ENCODE measurements around the gene DCLK1.
"Not testable (repeated sequence)": the region's sequence is repeated elsewhere in the genome, so short reads cannot be mapped to it uniquely, and the experiment has no call there.

Gene DCLK1

DNA sequence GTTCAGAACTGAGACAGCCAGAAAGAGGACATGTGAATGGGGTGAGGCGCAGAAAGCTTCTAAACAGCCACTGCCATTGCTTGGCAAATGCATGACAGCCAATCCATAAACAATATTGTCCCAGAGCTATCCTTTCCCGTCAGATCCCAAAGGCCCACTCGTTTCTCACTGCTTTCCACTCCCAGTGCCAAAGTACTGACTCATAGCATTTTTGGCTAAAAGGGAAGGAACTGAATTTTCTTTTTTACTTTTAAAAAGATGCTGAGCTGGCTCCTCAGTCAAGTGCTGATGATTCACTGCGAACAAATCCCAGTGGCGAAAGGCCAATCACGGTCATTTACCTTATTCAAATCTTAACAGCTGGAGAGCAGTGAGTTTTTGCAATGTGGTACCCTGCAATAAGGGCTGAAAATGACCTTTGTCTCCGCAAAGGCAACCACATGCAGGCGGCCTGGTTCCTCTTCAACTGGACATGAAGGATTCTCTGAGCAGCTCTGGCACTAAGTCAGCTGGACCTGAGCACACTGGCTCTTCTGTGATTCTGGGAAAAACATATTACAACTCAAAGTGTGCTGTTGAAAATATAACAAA is 151.7 kb downstream of the DCLK1 start:
- no peak for DNase-seq

- DNase-seq: peak; percentile 29
These were observed 152.4 kb downstream of the DCLK1 start for GRCh38 chr13:35978607-35979316.

DNA sequence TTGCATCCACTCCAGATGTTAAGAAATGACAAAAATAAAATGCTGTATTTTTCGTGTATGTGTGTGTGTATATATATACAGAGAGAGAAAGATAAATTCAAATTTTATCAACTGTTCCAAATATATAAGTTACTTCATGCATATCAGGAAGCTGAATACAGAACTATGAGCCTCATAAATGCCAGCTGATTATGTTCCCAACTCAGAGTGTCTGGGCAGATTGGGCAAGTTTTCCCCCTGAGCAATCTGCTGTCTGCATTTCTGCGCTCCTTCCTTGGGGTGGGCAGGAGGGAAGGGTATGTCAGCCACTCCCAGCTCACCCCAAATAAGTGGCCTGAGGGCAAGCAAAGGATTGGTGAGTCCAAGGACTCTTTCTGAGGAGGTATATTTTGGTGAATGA is 154.1 kb downstream of the DCLK1 start:
- DNase-seq: no peak

DNA sequence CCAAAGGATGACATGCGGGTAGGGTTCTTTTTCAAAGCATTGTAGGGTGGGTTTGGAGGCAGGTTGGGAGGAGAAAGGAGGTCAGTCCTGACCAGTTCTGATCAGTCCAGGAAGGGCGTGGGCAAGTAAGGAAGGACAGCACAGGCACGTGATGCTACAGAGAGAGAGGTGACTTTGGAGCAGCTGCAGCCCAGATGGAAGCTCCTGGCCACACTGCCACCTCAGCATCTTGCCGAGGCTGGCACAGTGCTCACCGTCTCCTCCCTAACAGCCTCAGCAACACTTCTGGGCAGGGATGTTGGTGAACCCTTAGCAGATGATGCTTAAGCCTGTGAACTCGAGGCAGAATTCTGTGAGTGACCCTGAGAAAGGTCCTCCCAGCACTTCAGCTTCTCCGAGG is 155.1 kb downstream of the DCLK1 start:
- DNase-seq: no peak

GRCh38 chr13:35966951-35967350 is 164.2 kb downstream of the DCLK1 start:
- DNase-seq: not testable (repeated sequence)

DNA sequence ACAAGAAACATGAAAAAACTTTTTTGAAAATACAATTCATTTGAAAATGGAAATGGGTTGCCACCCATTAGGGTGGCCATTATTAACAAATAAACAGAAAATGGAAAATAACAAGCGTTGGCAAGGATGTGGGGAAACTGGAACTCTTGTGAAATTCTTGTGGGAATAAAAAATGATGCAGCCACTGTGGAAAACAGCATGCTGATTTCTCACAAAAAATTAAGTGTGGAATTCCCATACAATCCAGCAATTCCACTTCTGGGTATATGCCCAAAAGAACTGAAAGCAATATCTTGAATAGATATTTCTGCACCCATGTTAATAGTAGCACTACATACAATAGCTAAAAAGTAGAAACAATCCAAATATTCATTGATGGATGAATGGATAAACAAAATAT is 165.2 kb downstream of the DCLK1 start:
- no peak for DNase-seq

DNA sequence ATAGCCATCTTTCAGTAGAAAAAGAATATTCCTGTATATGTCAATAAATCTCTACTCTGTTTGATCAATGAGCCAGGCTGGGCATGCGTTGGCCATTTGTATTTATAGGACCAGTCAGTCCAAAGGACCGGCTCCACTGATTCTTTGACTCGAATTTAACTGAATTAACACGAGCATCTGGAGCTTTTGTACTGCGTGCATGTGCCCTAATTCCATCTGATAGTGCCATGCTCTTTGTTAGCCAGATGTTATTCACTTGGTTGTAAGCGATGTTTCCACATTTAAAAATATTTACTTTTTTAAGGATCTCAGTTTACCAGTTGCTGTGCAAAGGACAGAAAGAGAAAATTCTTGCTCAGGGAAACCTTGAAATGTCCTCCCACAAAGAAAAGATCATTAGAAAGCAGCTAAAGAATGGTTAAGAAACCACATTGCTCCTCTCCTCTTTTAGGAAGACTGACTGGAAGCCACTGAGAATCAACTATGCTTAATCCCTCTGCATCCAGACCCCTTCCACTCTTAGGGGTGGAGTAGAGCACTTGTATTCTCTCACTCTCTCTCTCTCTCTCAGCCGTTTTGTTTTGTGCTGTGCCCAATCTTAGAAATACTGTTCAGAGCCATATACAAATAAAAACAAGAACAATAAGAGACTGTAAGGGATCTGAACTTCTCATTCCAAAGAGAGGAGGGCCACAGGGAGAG is 165.8 kb downstream of the DCLK1 start:
- no peak for DNase-seq

DNA sequence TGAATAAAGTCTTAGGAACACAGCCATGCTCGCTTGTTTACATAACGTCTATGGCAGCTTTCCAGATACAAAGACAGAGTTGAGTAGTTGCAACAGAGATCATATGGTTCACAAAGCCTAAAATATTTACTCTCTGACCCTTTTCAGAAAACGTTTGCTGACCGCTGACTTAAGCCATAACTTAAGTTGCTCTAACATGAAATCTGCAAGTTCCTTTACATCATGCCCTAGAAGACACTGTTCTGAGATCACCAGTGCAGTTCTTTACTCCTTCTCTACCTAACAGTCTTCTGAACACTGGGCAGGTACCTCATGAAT is 166.4 kb downstream of the DCLK1 start:
- no peak for DNase-seq

DNA sequence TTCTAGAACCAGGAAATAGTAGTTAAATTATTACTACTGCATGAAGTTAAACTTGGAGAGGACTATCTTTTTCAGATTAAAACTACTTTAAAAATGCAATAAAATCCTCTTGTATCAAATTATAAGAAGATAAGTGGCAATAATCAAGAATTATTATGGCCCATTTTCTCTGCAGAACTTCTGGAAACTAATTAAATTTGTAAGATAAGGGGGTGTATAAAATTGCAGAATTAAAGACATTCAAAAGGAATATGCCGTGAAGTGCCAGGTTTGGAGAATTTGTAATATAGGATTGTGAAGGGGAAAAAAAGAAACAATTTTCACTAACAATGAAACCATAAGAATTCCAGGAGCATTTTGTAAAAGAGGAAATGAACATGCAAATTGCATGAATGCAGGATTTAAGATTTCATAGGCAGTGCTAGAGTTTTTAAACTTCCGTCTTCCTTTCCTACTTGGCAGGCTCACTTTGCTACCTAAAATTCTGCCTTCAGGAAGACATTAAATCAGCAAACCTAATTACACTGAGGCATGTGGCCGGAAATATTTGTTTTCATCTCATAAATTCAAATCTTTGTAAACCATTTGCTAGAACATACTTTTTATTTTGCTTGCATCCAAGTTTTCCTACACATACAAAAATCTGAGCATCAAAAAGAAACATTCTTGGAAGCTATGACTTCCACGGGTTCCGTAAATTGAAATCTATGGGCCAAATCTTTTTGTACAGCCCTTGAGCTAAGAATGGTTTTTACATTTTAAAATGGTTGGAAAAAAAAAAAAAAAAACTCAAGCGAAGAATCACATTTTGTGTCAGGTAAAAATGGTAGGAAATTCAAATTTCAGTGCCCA is 166.9 kb downstream of the DCLK1 start:
- DNase-seq: no peak

DNA sequence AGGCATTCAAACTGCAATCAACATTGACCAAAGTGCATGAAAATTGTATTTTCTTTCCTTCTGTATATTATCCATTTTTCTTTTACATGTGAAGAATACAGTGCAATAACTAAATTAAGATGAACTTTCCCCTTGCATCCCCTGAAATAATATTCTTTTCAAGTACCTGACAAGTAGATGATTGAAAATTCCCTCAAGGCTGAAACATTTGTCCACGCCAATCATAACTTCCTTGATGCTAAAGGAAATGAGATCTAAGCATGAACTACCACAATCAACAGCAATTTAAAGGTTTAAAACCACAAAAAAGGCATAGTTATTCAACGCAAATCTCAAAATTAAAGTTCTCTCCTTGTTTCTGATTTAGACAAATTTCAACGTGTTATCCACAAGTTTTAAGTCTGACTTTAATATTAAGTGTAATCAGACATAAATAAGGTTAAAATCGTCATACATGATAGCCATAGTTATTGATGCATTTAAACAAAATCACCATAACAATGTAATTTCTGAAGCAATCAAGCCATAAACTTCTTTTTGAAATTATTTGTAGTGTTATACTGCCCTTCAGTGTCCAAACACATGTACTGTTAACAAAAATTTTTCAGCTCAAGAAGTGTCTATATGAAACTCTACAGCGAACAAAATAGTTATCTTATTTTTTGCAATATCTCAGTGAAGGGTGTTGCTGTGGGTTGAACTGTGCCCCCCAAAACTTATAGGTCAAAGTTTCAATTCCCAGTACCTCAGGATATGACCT is 169.5 kb downstream of the DCLK1 start:
- no peak for DNase-seq

GRCh38 chr13:35961002-35961401 is 170.2 kb downstream of the DCLK1 start:
- DNase-seq: no peak

GRCh38 chr13:35957996-35958395 is 173.2 kb downstream of the DCLK1 start:
- DNase-seq: no peak

DNA sequence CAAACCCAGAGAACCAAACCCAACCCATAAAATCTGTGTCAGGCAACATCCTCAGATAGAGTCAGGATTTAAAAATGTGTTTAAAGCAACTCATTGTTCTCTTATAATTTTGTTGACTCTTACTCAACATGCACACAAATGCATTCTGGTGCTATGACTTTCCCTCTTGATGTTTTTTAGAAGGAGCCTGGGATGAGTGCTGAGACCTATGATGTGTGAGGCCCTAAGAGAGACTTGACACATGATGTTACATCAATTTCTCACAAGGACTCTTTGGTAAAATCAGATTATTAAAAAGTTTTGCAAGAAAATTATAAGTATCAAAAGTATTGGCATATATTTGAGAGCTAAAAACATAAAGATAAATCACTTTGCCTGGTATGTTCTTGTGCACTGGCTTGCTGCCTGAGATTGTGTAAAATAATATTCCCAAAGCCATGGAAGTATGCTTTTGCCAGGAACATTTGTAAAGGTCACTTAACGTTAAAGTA is 173.9 kb downstream of the DCLK1 start:
- no peak for DNase-seq

DNA sequence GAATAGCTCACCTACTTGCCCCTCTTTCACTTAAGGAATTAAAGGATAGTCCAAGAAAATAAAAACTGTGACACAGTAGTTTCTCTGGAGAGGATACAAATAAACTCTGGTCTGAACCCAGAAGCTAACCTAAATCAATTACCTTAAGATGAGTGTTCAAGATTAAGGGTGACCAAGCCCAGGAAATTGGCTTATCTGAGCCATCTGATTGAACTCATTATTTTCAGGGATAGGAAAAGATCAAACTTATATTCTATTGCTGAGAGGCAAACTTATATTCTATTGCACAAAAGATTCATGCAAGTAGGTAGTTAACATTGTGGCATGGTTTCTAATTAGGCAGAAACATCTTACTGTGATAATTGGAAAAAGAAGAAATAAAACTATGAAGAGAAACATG is 175.1 kb downstream of the DCLK1 start:
- DNase-seq: no peak

GRCh38 chr13:35954207-35954560 is 177.0 kb downstream of the DCLK1 start:
- DNase-seq: no peak

DNA sequence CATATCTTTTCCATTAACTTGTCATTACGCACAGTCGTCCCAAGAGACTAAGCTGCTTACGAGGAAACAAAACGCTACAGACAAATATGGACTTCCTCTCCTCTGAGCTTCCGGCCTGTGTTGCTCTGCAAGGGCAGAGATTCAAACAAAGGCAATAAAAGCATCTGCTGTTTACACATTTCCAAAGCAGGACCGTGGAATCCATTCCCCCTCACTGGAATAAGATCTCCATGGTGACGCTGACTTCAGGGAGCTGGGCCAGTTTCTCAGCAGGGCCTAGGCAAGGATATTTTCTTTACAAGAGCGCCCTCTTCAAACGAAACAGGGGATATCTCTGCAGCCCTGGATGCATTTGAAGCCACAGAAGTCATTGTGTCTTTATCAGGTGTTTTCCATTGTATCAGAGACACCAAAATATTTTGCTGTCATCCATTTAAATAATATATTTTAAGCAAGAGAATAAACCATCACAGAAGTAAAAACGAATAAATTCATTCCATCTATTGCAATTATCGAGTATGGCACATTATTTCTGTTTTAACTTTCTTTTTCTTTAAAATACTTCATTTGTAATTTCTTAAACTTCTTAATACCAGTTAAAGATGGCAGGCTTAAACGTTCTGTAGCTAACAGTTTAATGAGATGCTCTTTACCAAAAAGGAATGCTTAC is 177.5 kb downstream of the DCLK1 start:
- DNase-seq: peak; percentile 53

DNA sequence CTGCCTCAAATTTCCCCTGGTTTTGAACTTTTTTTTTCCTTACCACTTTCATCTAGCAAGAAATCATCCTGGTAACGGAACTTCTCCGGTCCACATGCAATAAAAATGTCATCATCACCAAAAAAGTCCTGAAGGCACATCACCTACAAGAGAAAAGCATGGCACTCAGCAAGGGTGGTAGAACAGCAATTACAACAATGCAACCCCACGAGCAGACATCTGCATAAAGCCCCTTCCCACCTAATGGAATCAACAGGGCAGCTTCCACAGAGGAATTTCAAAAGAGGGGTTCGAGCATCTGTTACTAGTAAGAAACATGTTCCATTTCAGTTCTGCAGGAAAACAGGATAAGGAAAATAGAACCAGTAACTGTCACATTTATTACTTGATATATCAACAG is 183.9 kb downstream of the DCLK1 start:
- no peak for DNase-seq

DNA sequence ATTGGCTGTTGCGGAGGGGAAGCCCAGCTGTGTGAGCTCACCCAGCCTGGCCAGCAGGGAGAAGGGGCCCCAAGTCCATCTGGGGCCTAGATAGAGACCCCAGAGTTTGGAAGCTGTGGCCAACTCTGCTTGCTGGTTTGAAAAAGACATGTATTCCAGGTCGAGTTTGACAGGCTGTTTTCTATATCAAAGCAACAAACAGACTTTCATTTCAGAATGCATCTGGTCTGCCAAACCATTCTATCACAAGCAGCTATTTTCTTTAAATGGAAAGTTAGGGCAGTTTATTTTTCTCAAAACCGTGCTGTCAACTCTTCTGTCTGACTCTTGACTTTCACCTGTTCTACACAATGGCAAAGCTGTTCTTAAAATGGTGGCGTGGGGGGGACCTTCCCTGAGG is 185.8 kb downstream of the DCLK1 start:
- no peak for DNase-seq

- DNase-seq: no peak
These were observed 189.8 kb downstream of the DCLK1 start for GRCh38 chr13:35941374-35941773.

DNA sequence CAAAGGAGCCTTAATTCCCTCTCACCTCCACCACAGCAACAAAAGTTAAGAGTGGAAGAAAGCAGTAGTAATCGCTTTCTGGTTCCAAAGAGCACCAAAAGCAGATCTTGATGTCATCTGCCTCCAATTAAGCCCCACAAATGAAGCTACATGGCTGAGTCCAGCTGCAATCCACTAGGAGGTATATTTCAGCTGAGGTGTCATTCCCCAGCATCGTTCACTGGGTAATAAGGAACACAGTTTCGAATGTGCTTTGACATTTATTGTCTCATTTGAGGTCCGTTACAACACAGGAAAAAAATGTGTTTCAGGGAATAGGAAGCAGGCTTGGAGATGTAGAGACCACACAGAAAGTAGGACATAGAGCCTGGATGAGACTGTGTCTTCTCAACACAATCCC is 190.4 kb downstream of the DCLK1 start:
- DNase-seq: no peak

- DNase-seq: no peak
These were observed 194.8 kb downstream of the DCLK1 start for GRCh38 chr13:35936246-35936978.

All from NCI-H1436 (cell line).